Thoracic aorta endothelial cell (primary cell): ENCODE data around the gene REX1BD. TPM values are rescaled to one million over a fixed set of nuclear protein-coding genes. Genes with fewer than 3 reads are reported as not detected.

Experiments
- small RNA-seq: library from RNA; depleted of rRNA; stranded (forward); fragments of <200 nt; gene quantifications from one replicate; pipeline ENCODE3, GENCODE V24; 2012
- total RNA-seq: library from RNA; depleted of rRNA; stranded (reverse); fragments of >200 nt; gene quantifications from 2 replicates; pipeline ENCODE4 v1.2.3, GENCODE V29; 2012

REX1BD gene
- total RNA-seq, result 43.6 and 49.3 TPM in 2 replicates

GRCh38 chr19:18588611-18589379 is at the start of gene REX1BD:
Gene REX1BD (plus strand): TSS chr19:18588798. CDS start chr19:18588802, 4 bp downstream.

DNA sequence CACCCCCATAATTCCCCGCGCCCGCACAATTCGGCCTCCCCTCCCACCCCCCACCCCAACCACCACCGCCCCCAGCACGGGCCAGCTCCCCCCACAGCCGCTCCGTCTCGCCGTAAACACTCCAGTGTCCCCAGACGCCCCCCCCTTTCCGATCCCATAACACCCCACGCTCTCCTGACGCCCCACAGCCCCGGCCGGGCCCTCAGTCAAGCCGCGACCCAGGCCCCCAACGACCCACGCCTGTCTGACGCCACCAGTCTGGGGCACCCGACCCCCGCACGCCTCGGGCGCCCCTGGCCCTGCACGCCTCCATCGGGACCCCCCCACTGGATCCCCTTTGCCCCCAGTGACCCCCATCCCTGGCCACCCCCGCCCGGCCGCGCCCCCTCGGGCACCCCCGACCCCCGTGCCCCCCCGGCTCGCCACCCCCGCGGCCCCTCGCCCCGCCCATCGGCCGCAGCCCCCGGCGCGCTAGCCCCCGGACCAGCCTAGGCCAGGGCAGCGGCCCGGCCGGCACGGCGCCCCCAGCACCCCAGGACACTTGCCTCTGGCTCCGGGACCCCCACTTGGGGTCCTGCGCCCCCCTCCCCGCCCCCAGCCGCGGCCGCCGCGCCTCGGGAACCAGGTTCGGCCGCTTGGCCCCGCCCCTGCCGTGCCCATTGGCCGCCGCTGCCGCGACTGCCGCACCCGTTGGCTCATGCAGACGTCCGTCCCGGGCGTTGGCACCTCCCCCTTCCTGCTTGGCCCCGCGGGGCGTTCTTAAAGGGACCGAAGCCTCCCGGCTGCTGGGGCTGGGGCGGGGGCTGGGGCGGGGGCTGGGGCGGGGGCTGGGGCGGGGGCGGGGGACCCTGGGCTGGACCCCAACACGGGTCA is 45.4 kb upstream of the REX1BD start, which contains the start of gene FKBP8:
Gene FKBP8 (minus strand): TSS at position 633 of the 873 bp plus-strand sequence. CDS start 1,603 bp downstream, outside the sequence.

GRCh38 chr19:18557411-18558201 is 31.0 kb upstream of the REX1BD start, which contains the start of gene KXD1:
Gene KXD1 (plus strand): TSS chr19:18557870. CDS start chr19:18562057, 4,187 bp downstream.

GRCh38 chr19:18571564-18572344 is 16.8 kb upstream of the REX1BD start, which contains the start of gene UBA52:
Gene UBA52 (plus strand): TSS chr19:18571857. CDS start chr19:18573301, 1,444 bp downstream.

GRCh38 chr19:18606281-18607225 is 18.0 kb downstream of the REX1BD start, which contains the start of gene CRLF1:
Gene CRLF1 (minus strand): TSS chr19:18606799. CDS start chr19:18606656, 143 bp downstream.

DNA sequence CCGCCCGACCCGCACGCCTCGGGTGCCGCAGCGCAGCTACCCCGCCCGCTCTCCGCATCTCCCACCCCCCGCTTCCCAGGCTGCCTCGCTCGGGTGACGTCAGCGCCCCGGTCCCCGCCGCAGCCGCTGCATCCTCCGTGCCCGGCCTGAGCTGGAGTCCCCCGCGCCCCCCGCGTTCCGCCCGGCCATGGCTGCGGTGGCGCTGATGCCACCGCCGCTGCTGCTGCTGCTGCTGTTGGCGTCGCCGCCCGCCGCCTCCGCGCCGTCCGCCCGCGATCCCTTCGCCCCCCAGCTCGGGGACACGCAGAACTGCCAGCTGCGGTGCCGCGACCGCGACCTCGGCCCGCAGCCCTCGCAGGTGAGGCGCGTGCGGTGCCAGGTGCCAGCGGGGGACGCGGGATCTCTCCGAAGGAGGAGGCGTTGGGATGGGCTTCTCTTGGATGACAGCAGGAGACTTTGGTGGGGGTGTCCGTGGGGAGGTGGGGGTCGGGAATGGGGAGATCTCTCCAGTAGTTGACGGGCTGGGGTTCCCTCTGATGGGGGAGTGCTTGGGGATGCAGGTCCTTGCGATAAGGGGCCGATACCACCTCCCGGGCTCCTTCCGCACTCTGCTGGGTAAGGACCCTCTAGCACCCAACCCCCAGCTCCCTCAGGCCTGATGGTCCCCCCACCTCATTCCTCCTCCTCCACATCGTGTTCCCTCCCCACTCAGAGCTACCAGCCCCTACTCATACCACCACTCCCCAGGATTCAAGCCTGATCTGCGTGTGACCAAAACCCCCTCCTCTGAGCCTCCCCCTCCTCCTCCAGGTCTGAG is 24.4 kb downstream of the REX1BD start, which contains the start of gene TMEM59L:
Gene TMEM59L (plus strand): TSS at position 99 of the 817 bp plus-strand sequence. CDS start 89 bp downstream, at position 188.

GRCh38 chr19:18636969-18637629 is 48.5 kb downstream of the REX1BD start, which contains the start of gene KLHL26:
Gene KLHL26 (plus strand): TSS chr19:18637028. CDS start chr19:18637055, 27 bp downstream.

Small RNA genes lying within 50 kb of the gene (small RNA-seq; reads per million reads assigned to genes)
- gene RN7SL155P, result not detected

Other genes with a start within 250 kb of the REX1BD start
- gene PGPEP1, start 248.2 kb upstream of the REX1BD start, total RNA-seq, result 18.5 and 22.5 TPM in 2 replicates
- gene GDF15, start 202.6 kb upstream of the REX1BD start, total RNA-seq, result 103 and 114 TPM in 2 replicates
- gene LRRC25, start 191.2 kb upstream of the REX1BD start, total RNA-seq, result not detected in 2 replicates
- 82.0 and 110 TPM in 2 replicates for gene SSBP4, start 169.4 kb upstream of the REX1BD start, total RNA-seq
- gene ISYNA1, start 150.7 kb upstream of the REX1BD start, total RNA-seq, result 24.1 and 24.6 TPM in 2 replicates
- gene ELL, start 66.7 kb upstream of the REX1BD start, total RNA-seq, result 10.6 and 16.2 TPM in 2 replicates
- 115 and 131 TPM in 2 replicates for gene FKBP8, start 45.2 kb upstream of the REX1BD start, total RNA-seq
- 88.6 and 99.8 TPM in 2 replicates for gene KXD1, start 30.9 kb upstream of the REX1BD start, total RNA-seq
- 567 and 715 TPM in 2 replicates for gene UBA52, start 16.9 kb upstream of the REX1BD start, total RNA-seq
- gene CRLF1, start 18.0 kb downstream of the REX1BD start, total RNA-seq, result 0.07 TPM in 1 of 2 replicates, not detected in the other
- 0.13 and 0.14 TPM in 2 replicates for gene TMEM59L, start 24.1 kb downstream of the REX1BD start, total RNA-seq
- gene KLHL26, start 48.2 kb downstream of the REX1BD start, total RNA-seq, result 3.5 and 4.5 TPM in 2 replicates
- 1.2 and 1.9 TPM in 2 replicates for gene CRTC1, start 94.9 kb downstream of the REX1BD start, total RNA-seq
- gene COMP, start 202.5 kb downstream of the REX1BD start, total RNA-seq, result 0.13 TPM in 1 of 2 replicates, not detected in the other
- gene UPF1, start 243.2 kb downstream of the REX1BD start, total RNA-seq, result 59.8 and 78.9 TPM in 2 replicates